ENCODE results near the gene ULK2. TPM values are rescaled to one million over a fixed set of nuclear protein-coding genes. Genes with fewer than 3 reads are reported as not detected.

The ULK2 gene
- total and polyA plus RNA-seq, 10 of the 15 experiments (the other 5 are each of a cell fraction or from before 2014, with no cell fraction given) = 0.29 to 5.3 (median 1.6) TPM

- no peak overlapping the region for H2AFZ ChIP-seq (ENCODE audit: control insufficient read depth, low read depth, low read length)
- CTCF ChIA-PET = interaction anchor here (0.6 to 6.0 kb wide), 13 partner anchors 9 to 319 kb away, joined by 3 to 52 read pairs (median 4); no protein-coding TSS in a partner anchor
- H3K4me2 ChIP-seq (ENCODE audit: control insufficient read depth, insufficient read depth) = no peak overlapping the region
- H3K27me3 ChIP-seq (replicated peaks in 1 of 2; ENCODE audit: control insufficient read depth in 2 of 2, insufficient read depth in 2 of 2, low read length in 1 of 2) = no peaks in the 10 kb centered on the region
- H3K27ac ChIP-seq (ENCODE audit: control insufficient read depth, insufficient read depth) = no peak overlapping the region
- ATAC-seq (peak; percentile 98), DNase-seq (ENCODE audit: low read depth, low spot score) (no peak), FAIRE-seq (peak; percentile 64)
- 17% methylated on average over 12 of the region's 12 CpGs for WGBS (ENCODE audit: insufficient coverage, insufficient replicate concordance, low lambda C conversion rate, missing lambda C conversion rate)
- H3K9ac ChIP-seq (ENCODE audit: control insufficient read depth, insufficient read depth, low read length) = no peak overlapping the region
- no peak overlapping the region for H3K4me3 ChIP-seq
- H3K36me3 ChIP-seq (ENCODE audit: control insufficient read depth in 2 of 2, insufficient read depth in 2 of 2, low read length in 1 of 2) = no peaks in the 10 kb centered on the region
- no peaks in the 10 kb centered on the region for H3K79me2 ChIP-seq (ENCODE audit: control insufficient read depth, insufficient read depth, low read length)
- BruUV-seq (replicated peaks) = no TSS peak
- no peaks in the 10 kb centered on the region for H4K20me1 ChIP-seq (ENCODE audit: control insufficient read depth, insufficient read depth)
- SMC1A ChIA-PET (ENCODE audit: uncharacterized antibody, unreplicated experiment) = interaction anchor here (0.6 to 4.5 kb wide), 6 partner anchors 10 to 410 kb away, joined by 3 to 22 read pairs (median 4); partner anchors contain the start of genes ALDH3A2 and B9D1
- POLR2A ChIA-PET = no interaction called here
- in situ Hi-C loops (cut with MboI) (loop anchor here (5.0 kb wide), 1 partner anchor 254 kb away; no protein-coding TSS in a partner anchor), intact Hi-C loops (cut with micrococcal nuclease; ENCODE audit: unreplicated experiment) (loop anchor here (1.0 to 5.0 kb wide), 3 partner anchors 119 to 404 kb away; partner anchors contain the start of genes ALDH3A2 and B9D1)
- RAD21 ChIA-PET (ENCODE audit: unreplicated experiment) = interaction anchor here (0.9 to 3.2 kb wide), 4 partner anchors 253 to 404 kb away, joined by 3 to 10 read pairs (median 5); partner anchors contain the start of gene B9D1
- no peaks in the 10 kb centered on the region for H3K9me3 ChIP-seq (replicated peaks; ENCODE audit: control insufficient read depth, insufficient read depth, low read length)
- H3K4me1 ChIP-seq (ENCODE audit: control insufficient read depth, insufficient read depth, low read length) = peaks cover 12% of the 10 kb centered on the region
- TF ChIP-seq SREBF1 (IDR thresholded peaks at IDR 0.05; ENCODE audit: low read length) (no peak), BMI1 (IDR thresholded peaks at IDR 0.05; ENCODE audit: borderline replicate concordance) (no peak), KDM1A (IDR thresholded peaks at IDR 0.05; ENCODE audit: borderline replicate concordance) (no peak), SUZ12 (IDR thresholded peaks at IDR 0.05; ENCODE audit: unreplicated experiment) (no peak), USF2 (IDR thresholded peaks at IDR 0.05; ENCODE audit: borderline replicate concordance, low read depth, low read length) (no peak), NRF1 (conservative IDR thresholded peaks at IDR 0.05; ENCODE audit: low read depth, low read length) (no peak), EZH2 (IDR thresholded peaks at IDR 0.05; ENCODE audit: borderline replicate concordance, control insufficient read depth, low read depth, low read length) (no peak), PML (IDR thresholded peaks at IDR 0.05; ENCODE audit: low read length) (no peak), GABPA (IDR thresholded peaks at IDR 0.05; ENCODE audit: low read depth) (no peak), BCL11A (IDR thresholded peaks at IDR 0.05; ENCODE audit: low read depth, low read length) (no peak), PAX5 (IDR thresholded peaks at IDR 0.05; ENCODE audit: borderline replicate concordance, low read depth, low read length) (no peak), NR2C2 (IDR thresholded peaks at IDR 0.05; ENCODE audit: borderline replicate concordance, control insufficient read depth, insufficient read length, low read depth) (no peak), MEF2A (IDR thresholded peaks at IDR 0.05; ENCODE audit: insufficient read depth, low read depth, low read length) (0 out of 2 replicates have a peak, but pooled peaks have one; percentile 16), RCOR1 (conservative IDR thresholded peaks at IDR 0.05; ENCODE audit: low read depth, low read length) (no peak), HSF1 (IDR thresholded peaks at IDR 0.05; ENCODE audit: low read depth, low read length) (no peak), CEBPB (IDR thresholded peaks at IDR 0.05; ENCODE audit: borderline replicate concordance in 1 of 2, low read depth in 2 of 2, low read length in 2 of 2) (no peak), KLF5 (IDR thresholded peaks at IDR 0.05; ENCODE audit: partially characterized antibody) (no peak), SMAD5 (IDR thresholded peaks at IDR 0.05; ENCODE audit: low read depth) (no peak), SMC3 (IDR thresholded peaks at IDR 0.05; ENCODE audit: borderline replicate concordance, low read length) (peak; percentile 93), IRF5 (IDR thresholded peaks at IDR 0.05; ENCODE audit: borderline replicate concordance) (no peak), LARP7 (IDR thresholded peaks at IDR 0.05) (0 out of 2 replicates have a peak, but pooled peaks have one; percentile 39)
Observed at GRCh38 chr17:19766421-19767270, 101.1 kb downstream of the ULK2 start.
